Measurements from ENCODE around the gene SLC35C1.

DNA sequence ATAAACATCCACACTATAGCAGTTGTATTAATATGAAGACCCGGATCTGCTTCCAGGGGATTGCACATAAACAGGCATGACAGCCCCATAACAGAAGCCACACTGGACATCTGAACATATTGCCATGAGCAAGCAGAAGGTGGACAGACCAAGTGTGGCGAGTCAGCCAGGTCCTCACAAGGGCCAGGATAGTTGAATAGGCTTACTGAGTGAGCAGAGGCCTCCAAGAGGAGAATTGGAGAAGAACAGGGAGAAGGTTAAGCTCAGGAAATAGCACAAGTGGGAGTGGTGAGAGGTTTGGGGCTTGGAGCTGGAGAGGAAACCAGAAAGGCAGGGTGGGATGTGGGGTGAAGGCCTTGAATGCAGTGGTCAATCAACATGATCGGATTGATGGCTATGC lies 10.8 kb downstream of the SLC35C1 start:
- TF ChIP-seq, protein P1, sequence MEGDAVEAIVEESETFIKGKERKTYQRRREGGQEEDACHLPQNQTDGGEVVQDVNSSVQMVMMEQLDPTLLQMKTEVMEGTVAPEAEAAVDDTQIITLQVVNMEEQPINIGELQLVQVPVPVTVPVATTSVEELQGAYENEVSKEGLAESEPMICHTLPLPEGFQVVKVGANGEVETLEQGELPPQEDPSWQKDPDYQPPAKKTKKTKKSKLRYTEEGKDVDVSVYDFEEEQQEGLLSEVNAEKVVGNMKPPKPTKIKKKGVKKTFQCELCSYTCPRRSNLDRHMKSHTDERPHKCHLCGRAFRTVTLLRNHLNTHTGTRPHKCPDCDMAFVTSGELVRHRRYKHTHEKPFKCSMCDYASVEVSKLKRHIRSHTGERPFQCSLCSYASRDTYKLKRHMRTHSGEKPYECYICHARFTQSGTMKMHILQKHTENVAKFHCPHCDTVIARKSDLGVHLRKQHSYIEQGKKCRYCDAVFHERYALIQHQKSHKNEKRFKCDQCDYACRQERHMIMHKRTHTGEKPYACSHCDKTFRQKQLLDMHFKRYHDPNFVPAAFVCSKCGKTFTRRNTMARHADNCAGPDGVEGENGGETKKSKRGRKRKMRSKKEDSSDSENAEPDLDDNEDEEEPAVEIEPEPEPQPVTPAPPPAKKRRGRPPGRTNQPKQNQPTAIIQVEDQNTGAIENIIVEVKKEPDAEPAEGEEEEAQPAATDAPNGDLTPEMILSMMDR (IDR thresholded peaks at IDR 0.05), result no peak
- no peak for TF ChIP-seq POLR2A (IDR thresholded peaks at IDR 0.05)
